Endothelial cell of umbilical vein (primary cell): ENCODE measurements around the gene L1CAM.

Experiments
- CTCF ChIP-seq, 2 donors: IDR thresholded peaks; 1 replicate in 1 of 2; 2 replicates in 1 of 2; pipeline ENCODE4 v1.5.1; 2011; ENCODE audit warnings: low read length in 2 of 2, mild to moderate bottlenecking in 2 of 2, moderate library complexity in 2 of 2, control low read depth in 1 of 2, inconsistent platforms in 1 of 2, low read depth in 1 of 2; ENCODE audit not compliant: insufficient read depth in 1 of 2; ENCODE audit errors: extremely low read depth in 1 of 2
- EZH2 ChIP-seq: IDR thresholded peaks from 2 replicates; pipeline ENCODE4 v1.6.1; 2012; ENCODE audit warnings: borderline replicate concordance, low read depth, mild to moderate bottlenecking, moderate library complexity, low read length, inconsistent platforms; ENCODE audit not compliant: severe bottlenecking
- MAX ChIP-seq: IDR thresholded peaks from 2 replicates; pipeline ENCODE4 v1.6.1; 2011; ENCODE audit not compliant: insufficient read depth, insufficient read length
- MYC ChIP-seq: IDR thresholded peaks from one replicate; pipeline ENCODE4 v1.6.1; 2011; ENCODE audit warnings: mild to moderate bottlenecking, low read depth, low read length
- POLR2A ChIP-seq: IDR thresholded peaks from 2 replicates; pipeline ENCODE4 v1.6.1; 2012; ENCODE audit warnings: low read depth, mild to moderate bottlenecking, control low read depth, low read length
- POLR2AphosphoS5 ChIP-seq: IDR thresholded peaks from 2 replicates; pipeline ENCODE4 v1.6.1; 2012; ENCODE audit warnings: low read depth, mild to moderate bottlenecking, control low read depth, low read length, moderate library complexity; ENCODE audit not compliant: insufficient read depth

- TF ChIP-seq MYC, result no peak
- no peak for TF ChIP-seq CTCF (IDR thresholded peaks at IDR 0.05; ENCODE audit: extremely low read depth in 1 of 2, insufficient read depth in 1 of 2, low read depth in 1 of 2, low read length in 2 of 2)
- TF ChIP-seq MAX, result no peak
- no peak for TF ChIP-seq POLR2AphosphoS5
- no peak for TF ChIP-seq EZH2
- TF ChIP-seq POLR2A, result no peak
These were observed 37.6 kb downstream of the L1CAM start for GRCh38 chrX:153848325-153848724.
